ENCODE data around the gene UNC79.

GRCh38 chr14:93727039-93727740, 296.5 kb downstream of the UNC79 start:
- TF ChIP-seq YY1 (IDR thresholded peaks at IDR 0.05; ENCODE audit: insufficient read depth, insufficient read length) (no peak), SUZ12 (IDR thresholded peaks at IDR 0.05; ENCODE audit: extremely low read depth, insufficient read depth, insufficient read length) (no peak)
